Activated naive CD8-positive, alpha-beta T cell (primary cell): ENCODE results near the gene CIITA.
"Not testable (repeated sequence)": the region's sequence is repeated elsewhere in the genome, so short reads cannot be mapped to it uniquely, and the experiment has no call there.

Experiments
- H3K27ac Mint-ChIP-seq: one replicate; pipeline ENCODE4 v1.8.0; 2021; ENCODE audit warnings: mixed read lengths
- H3K27me3 Mint-ChIP-seq: one replicate; pipeline ENCODE4 v1.8.0; 2021; ENCODE audit warnings: mixed read lengths
- H3K36me3 Mint-ChIP-seq: one replicate; pipeline ENCODE4 v1.8.0; 2021; ENCODE audit warnings: mixed read lengths
- H3K4me1 Mint-ChIP-seq: one replicate; pipeline ENCODE4 v1.8.0; 2021; ENCODE audit warnings: low read depth, mixed read lengths
- H3K4me3 Mint-ChIP-seq: one replicate; pipeline ENCODE4 v1.8.0; 2021; ENCODE audit warnings: mild to moderate bottlenecking, mixed read lengths
- H3K9me3 Mint-ChIP-seq: one replicate; pipeline ENCODE4 v1.8.0; 2021; ENCODE audit warnings: low read depth, mixed read lengths

CIITA gene, protein sequence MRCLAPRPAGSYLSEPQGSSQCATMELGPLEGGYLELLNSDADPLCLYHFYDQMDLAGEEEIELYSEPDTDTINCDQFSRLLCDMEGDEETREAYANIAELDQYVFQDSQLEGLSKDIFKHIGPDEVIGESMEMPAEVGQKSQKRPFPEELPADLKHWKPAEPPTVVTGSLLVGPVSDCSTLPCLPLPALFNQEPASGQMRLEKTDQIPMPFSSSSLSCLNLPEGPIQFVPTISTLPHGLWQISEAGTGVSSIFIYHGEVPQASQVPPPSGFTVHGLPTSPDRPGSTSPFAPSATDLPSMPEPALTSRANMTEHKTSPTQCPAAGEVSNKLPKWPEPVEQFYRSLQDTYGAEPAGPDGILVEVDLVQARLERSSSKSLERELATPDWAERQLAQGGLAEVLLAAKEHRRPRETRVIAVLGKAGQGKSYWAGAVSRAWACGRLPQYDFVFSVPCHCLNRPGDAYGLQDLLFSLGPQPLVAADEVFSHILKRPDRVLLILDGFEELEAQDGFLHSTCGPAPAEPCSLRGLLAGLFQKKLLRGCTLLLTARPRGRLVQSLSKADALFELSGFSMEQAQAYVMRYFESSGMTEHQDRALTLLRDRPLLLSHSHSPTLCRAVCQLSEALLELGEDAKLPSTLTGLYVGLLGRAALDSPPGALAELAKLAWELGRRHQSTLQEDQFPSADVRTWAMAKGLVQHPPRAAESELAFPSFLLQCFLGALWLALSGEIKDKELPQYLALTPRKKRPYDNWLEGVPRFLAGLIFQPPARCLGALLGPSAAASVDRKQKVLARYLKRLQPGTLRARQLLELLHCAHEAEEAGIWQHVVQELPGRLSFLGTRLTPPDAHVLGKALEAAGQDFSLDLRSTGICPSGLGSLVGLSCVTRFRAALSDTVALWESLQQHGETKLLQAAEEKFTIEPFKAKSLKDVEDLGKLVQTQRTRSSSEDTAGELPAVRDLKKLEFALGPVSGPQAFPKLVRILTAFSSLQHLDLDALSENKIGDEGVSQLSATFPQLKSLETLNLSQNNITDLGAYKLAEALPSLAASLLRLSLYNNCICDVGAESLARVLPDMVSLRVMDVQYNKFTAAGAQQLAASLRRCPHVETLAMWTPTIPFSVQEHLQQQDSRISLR

GRCh38 chr16:10876799-10877341 is at the start of gene CIITA:
TSS of gene CIITA (plus strand) at chr16:10877202. CDS start at chr16:10877331, 129 bp downstream.
- H3K9me3 Mint-ChIP-seq: no peaks in the 10 kb centered on the region
- H3K27me3 Mint-ChIP-seq: peaks cover 38% of the 10 kb centered on the region
- H3K36me3 Mint-ChIP-seq: no peaks in the 10 kb centered on the region
- peak within 1 kb of the TSS; percentile 88 for H3K4me3 Mint-ChIP-seq
- peaks cover 40% of the 10 kb centered on the region for H3K4me1 Mint-ChIP-seq
- no peak within 1 kb of the TSS for H3K27ac Mint-ChIP-seq

DNA sequence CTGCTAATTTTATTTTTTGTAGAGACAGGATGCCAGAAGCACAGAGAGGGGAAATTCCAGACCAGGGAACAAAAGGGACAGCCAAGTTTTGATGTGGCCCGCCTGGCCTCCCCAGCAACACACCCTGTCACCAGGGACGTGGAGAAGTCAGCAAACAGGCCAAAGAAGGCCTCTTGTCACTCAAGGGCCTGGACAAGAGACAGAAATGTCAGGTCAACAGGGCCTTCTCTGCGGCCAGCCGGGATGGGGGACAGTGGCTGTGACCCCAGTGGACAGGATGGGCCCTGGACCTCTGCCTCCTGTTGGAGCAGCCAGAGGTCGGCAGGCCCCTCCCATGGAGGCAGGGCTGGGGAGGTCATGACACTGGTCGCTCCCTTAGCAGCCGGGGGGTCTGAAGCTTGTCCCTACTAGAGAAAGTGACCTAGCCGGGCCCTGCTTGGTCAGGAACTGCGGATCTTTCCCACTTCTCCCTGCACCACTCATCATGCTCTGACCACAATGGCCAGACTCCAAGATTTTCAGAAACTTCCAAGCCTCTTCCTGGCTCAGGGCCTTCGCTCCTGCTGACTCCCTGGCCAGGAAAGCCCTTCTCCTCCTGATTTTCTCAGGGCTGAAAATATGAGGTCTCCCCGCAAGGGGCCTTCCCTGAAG is 49.2 kb upstream of the CIITA start:
- H3K27me3 Mint-ChIP-seq: peaks cover 1% of the 10 kb centered on the region
- H3K9me3 Mint-ChIP-seq: no peaks in the 10 kb centered on the region
- no peak overlapping the region for H3K4me3 Mint-ChIP-seq
- no peaks in the 10 kb centered on the region for H3K4me1 Mint-ChIP-seq
- H3K36me3 Mint-ChIP-seq: no peaks in the 10 kb centered on the region
- no peak overlapping the region for H3K27ac Mint-ChIP-seq

DNA sequence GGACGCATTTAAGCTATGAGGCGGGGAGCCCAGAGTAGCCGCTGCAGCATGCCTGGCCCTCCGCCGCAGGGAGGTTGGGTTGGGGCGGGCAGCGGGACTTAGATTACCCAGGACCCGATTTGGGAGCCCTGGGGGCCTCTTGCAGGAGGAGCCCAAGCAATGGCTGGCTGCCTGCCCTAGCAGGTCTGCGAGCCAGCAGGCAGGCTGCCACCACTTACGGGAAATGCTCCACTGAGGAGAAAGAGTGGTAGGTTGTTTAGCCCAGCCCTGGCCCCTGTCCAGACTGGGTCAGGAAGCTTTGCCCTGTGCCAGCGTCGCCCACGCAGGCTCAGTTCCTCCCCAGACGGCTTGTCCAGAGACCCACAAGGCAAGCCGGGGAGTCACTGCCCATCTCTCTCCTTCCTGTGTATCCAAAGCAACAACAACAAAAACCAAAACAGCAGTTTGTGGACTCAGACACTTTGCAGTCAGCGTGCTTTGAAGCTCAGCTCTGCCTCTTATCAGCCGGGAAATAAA is 48.1 kb upstream of the CIITA start:
- Mint-ChIP-seq H3K9me3 (no peaks in the 10 kb centered on the region), H3K27me3 (peaks cover 2% of the 10 kb centered on the region), H3K36me3 (no peaks in the 10 kb centered on the region), H3K4me3 (no peak overlapping the region), H3K4me1 (no peaks in the 10 kb centered on the region), H3K27ac (no peak overlapping the region)

DNA sequence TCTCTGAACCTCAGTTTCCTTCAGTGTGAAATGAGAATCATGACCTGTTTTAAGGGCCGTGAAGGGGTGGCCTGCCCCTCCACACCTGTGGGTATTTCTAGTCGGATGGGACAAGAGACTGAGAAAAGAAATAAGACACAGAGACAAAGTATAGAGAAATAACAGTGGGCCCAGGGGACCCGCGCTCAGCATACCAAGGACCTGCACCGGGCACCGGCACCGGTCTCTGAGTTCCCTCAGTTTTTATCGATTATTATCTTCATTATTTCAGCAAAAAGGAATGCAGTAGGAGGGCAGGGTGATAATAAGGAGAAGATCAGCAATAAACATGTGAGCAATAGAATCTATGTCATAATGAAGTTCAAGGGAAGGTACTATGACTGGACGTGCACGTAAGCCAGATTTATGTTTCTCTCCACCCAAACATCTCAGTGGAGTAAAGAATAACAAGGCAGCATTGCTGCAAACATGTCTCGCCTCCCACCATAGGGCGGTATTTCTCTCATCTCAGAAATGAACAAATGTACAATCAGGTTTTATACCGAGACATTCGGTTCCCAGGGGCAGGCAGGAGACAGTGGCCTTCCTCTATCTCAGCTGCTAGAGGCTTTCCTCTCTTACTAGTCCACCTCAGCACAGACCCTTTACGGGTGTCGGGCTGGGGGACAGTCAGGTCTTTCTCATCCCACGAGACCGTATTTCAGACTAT is 47.5 kb upstream of the CIITA start:
- H3K9me3 Mint-ChIP-seq, H3K4me3 Mint-ChIP-seq, H3K36me3 Mint-ChIP-seq, H3K27me3 Mint-ChIP-seq, H3K4me1 Mint-ChIP-seq, H3K27ac Mint-ChIP-seq: not testable (repeated sequence)

GRCh38 chr16:10830240-10830639 is 46.8 kb upstream of the CIITA start:
- H3K27ac Mint-ChIP-seq, H3K4me1 Mint-ChIP-seq, H3K36me3 Mint-ChIP-seq, H3K4me3 Mint-ChIP-seq, H3K9me3 Mint-ChIP-seq, H3K27me3 Mint-ChIP-seq: not testable (repeated sequence)

GRCh38 chr16:10831894-10832886 is 44.8 kb upstream of the CIITA start:
- H3K4me1 Mint-ChIP-seq: no peaks in the 10 kb centered on the region
- peaks cover 5% of the 10 kb centered on the region for H3K9me3 Mint-ChIP-seq
- no peak overlapping the region for H3K4me3 Mint-ChIP-seq
- no peaks in the 10 kb centered on the region for H3K36me3 Mint-ChIP-seq
- H3K27me3 Mint-ChIP-seq: peaks cover 7% of the 10 kb centered on the region
- no peak overlapping the region for H3K27ac Mint-ChIP-seq

DNA sequence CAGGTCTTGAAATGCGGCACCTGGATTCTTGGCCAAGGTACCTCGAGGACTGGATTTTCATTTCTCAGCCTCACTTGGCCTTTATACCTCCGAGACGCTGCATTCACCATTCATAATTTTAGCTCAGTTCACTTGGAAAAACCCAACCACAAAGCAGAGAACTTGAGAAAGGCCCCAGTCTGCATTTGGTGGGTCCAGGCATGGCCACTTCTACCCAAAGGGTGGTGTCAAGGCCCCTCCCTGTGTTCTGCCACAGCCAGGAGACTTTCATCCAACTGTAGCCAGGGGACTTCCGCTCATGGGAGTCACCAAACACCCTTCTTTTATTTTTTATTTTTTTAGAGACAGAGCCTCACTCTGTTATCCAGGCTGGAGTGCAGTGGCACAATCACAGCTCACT is 43.7 kb upstream of the CIITA start:
- H3K27ac Mint-ChIP-seq: no peak overlapping the region
- peaks cover 6% of the 10 kb centered on the region for H3K27me3 Mint-ChIP-seq
- H3K9me3 Mint-ChIP-seq: peaks cover 5% of the 10 kb centered on the region
- H3K36me3 Mint-ChIP-seq: no peaks in the 10 kb centered on the region
- H3K4me3 Mint-ChIP-seq: no peak overlapping the region
- H3K4me1 Mint-ChIP-seq: no peaks in the 10 kb centered on the region

DNA sequence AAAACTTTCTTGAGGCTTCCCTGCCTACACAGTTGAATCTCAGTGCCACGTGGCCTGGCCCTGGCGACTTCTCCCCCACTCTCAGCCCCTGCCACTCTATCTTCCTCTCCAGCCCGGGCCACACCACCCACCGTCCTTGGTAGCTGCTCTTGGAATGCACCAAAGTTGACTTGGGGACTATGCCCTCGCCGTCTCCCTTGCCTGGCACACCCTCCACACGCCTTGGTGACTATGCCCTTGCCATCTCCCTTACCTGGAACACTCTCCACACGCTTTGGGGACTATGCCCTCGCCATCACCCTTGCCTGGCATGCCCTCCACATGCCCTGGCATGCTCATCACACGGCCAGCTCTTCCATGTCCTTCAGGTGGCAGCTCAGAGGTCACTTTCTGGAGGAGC is 42.9 kb upstream of the CIITA start:
- peaks cover 6% of the 10 kb centered on the region for H3K27me3 Mint-ChIP-seq
- peaks cover 5% of the 10 kb centered on the region for H3K9me3 Mint-ChIP-seq
- H3K36me3 Mint-ChIP-seq: no peaks in the 10 kb centered on the region
- H3K4me1 Mint-ChIP-seq: no peaks in the 10 kb centered on the region
- H3K4me3 Mint-ChIP-seq: no peak overlapping the region
- no peak overlapping the region for H3K27ac Mint-ChIP-seq

DNA sequence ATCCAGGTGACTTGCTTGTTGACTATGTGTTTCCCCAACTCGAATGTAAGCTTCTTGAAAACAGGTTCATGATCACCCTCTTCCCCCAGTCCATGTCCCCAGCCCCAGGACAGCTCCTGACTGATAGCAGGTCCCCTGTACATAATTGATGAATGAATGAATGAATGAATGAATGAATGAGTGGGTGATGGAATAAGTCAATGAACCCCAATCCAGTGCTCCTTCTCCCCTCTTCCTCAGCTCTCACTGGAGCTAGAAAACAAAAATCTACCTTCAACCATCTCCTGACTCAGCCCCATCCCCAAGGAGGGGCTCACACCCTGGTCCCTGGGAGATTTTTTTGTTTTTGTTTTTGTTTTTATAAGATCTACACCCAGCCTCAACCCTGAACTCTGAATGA is 42.2 kb upstream of the CIITA start:
- Mint-ChIP-seq H3K9me3 (peaks cover 5% of the 10 kb centered on the region), H3K4me3 (no peak overlapping the region), H3K27me3 (peaks cover 6% of the 10 kb centered on the region), H3K36me3 (no peaks in the 10 kb centered on the region), H3K27ac (no peak overlapping the region), H3K4me1 (no peaks in the 10 kb centered on the region)

- H3K36me3 Mint-ChIP-seq: no peaks in the 10 kb centered on the region
- peaks cover 5% of the 10 kb centered on the region for H3K9me3 Mint-ChIP-seq
- H3K27me3 Mint-ChIP-seq: peaks cover 6% of the 10 kb centered on the region
- no peak overlapping the region for H3K27ac Mint-ChIP-seq
- no peak overlapping the region for H3K4me3 Mint-ChIP-seq
- no peaks in the 10 kb centered on the region for H3K4me1 Mint-ChIP-seq
These were observed 41.6 kb upstream of the CIITA start for GRCh38 chr16:10835281-10835931.

- Mint-ChIP-seq H3K9me3 (peaks cover 5% of the 10 kb centered on the region), H3K4me1 (no peaks in the 10 kb centered on the region), H3K4me3 (no peak overlapping the region), H3K36me3 (no peaks in the 10 kb centered on the region), H3K27ac (no peak overlapping the region), H3K27me3 (peaks cover 6% of the 10 kb centered on the region)
These were observed 40.7 kb upstream of the CIITA start for GRCh38 chr16:10836174-10836853.

- Mint-ChIP-seq H3K36me3 (no peaks in the 10 kb centered on the region), H3K27ac (no peak overlapping the region), H3K4me3 (no peak overlapping the region), H3K9me3 (peaks cover 5% of the 10 kb centered on the region), H3K4me1 (no peaks in the 10 kb centered on the region), H3K27me3 (peaks cover 6% of the 10 kb centered on the region)
These were observed 38.3 kb upstream of the CIITA start for GRCh38 chr16:10838621-10839278.
